CD4-positive, alpha-beta memory T cell (primary cell): Measurements from ENCODE around the gene LCK. TPM values are rescaled to one million over a fixed set of nuclear protein-coding genes. Genes with fewer than 3 reads are reported as not detected.
A peak's percentile ranks its signal among the peaks of the same experiment; 100 is the strongest.

ENCODE experiments used
- CTCF ChIA-PET: fragments of 350-600 bp; sonication (Branson Sonifier 250); formaldehyde crosslinking; loops from one replicate; lab custom pipeline; 2021; ENCODE audit warnings: inconsistent platforms; ENCODE audit not compliant: partially characterized antibody; lab: Charles Lee
- POLR2A ChIA-PET: fragments of 350-600 bp; sonication (Branson Sonifier 250); formaldehyde crosslinking; loops from one replicate; lab custom pipeline; 2021; ENCODE audit not compliant: partially characterized antibody; lab: Charles Lee
- DNase-seq, 5 donors: peaks; one replicate each; pipeline versions ENCODE4 v3.0.0 to v3.0.0-alpha.2; 2020 to 2022; ENCODE audit warnings: mixed read lengths in 1 of 5
- H3K27ac ChIP-seq: one replicate; pipeline ENCODE4 v1.7.0; 2013; ENCODE audit warnings: low read depth, low read length
- H3K27me3 ChIP-seq: 2 replicates; pipeline ENCODE4 v1.7.0; 2013; ENCODE audit warnings: mild to moderate bottlenecking, low read length, moderate library complexity; ENCODE audit not compliant: insufficient read depth
- H3K36me3 ChIP-seq: 2 replicates; pipeline ENCODE4 v1.7.0; 2013; ENCODE audit warnings: mild to moderate bottlenecking, low read length, moderate library complexity; ENCODE audit not compliant: insufficient read depth
- H3K4me1 ChIP-seq: 2 replicates; pipeline ENCODE4 v1.7.0; 2013; ENCODE audit warnings: mild to moderate bottlenecking, low read length, moderate library complexity; ENCODE audit not compliant: insufficient read depth
- H3K4me3 ChIP-seq, 2 donors: one replicate each; pipeline ENCODE4 v1.7.0; 2013; ENCODE audit warnings: low read length in 2 of 2, mild to moderate bottlenecking in 1 of 2
- H3K9me3 ChIP-seq, 2 donors: one replicate each; pipeline ENCODE4 v1.7.0; 2013; ENCODE audit warnings: low read length in 2 of 2, control low read depth in 1 of 2; ENCODE audit not compliant: control insufficient read depth in 1 of 2
- H3K27ac Mint-ChIP-seq, 7 donors: one replicate each; pipeline ENCODE4 v1.8.0; 2020 to 2021; ENCODE audit warnings: mixed read lengths in 7 of 7, mild to moderate bottlenecking in 6 of 7, inconsistent platforms in 3 of 7, moderate library complexity in 3 of 7
- H3K27me3 Mint-ChIP-seq, 2 donors: one replicate each; pipeline ENCODE4 v1.8.0; 2020 to 2021; ENCODE audit warnings: mixed read lengths in 2 of 2
- H3K36me3 Mint-ChIP-seq, 2 donors: one replicate each; pipeline ENCODE4 v1.8.0; 2020 to 2021; ENCODE audit warnings: mixed read lengths in 2 of 2, inconsistent platforms in 1 of 2, mild to moderate bottlenecking in 1 of 2
- H3K4me1 Mint-ChIP-seq, 4 donors: one replicate each; pipeline ENCODE4 v1.8.0; 2020 to 2021; ENCODE audit warnings: mixed read lengths in 4 of 4, mild to moderate bottlenecking in 1 of 4
- H3K4me3 Mint-ChIP-seq, 8 donors: one replicate each; pipeline ENCODE4 v1.8.0; 2020 to 2021; ENCODE audit warnings: mixed read lengths in 8 of 8, mild to moderate bottlenecking in 7 of 8, moderate library complexity in 6 of 8, inconsistent platforms in 3 of 8
- H3K9me3 Mint-ChIP-seq, 8 donors: one replicate each; pipeline ENCODE4 v1.8.0; 2020 to 2021; ENCODE audit warnings: mixed read lengths in 8 of 8, mild to moderate bottlenecking in 5 of 8, inconsistent platforms in 3 of 8, moderate library complexity in 1 of 8
- intact Hi-C: fragments of 100-400 bp; cut with micrococcal nuclease; formaldehyde crosslinking; loops from one replicate; pipeline ENCODE4 v1.15.1; 2023
- polyA plus RNA-seq, 2 donors: library from polyadenylated mRNA; unstranded; fragments of 300-500 nt; fragmentation: Illumina TruSeq; gene quantifications; one replicate each; pipeline ENCODE4 v1.2.3, GENCODE V29; 2021
- total RNA-seq, 2 experiments: library from RNA; stranded (reverse); gene quantifications; one replicate each; pipeline ENCODE4 v1.2.3, GENCODE V29; 2021

Gene LCK
- total and polyA plus RNA-seq, 4 experiments from 2014 or later, result 431 to 1,233 (median 608) TPM

DNA sequence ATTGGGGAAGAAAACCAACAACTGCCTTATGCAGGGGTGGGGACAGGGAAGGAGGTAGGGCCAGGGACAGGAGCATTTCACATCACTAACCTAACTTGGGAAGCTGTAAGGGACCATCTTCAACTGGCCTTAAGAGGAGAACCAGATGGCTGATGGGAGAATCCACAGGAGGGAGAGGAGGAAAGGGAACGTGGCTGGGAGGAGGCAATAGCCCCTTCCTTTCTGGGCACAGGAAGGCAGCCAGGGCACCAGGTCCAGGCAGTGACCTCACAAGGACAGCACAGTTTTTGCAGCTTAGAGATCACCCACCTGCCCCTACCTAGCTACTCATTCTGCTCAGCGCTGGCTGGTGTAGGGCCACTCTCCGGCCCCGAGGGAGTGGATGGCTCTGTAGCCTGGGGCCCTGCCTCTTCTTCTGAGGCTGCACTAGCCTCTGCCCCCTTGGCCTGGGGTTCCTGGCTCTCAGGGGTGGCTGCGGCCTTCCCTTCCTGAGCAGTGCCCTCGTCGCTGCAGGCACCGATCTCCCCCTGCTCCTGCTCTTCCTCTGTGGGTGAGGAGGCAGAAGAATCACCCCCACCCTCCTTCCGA, 83.3 kb downstream of the LCK start:
- peaks cover 29% of the 10 kb centered on the region for H3K36me3 ChIP-seq
- H3K27me3 ChIP-seq, result no peaks in the 10 kb centered on the region
- Mint-ChIP-seq H3K9me3 (peaks cover 0 to 3% (median 0%) of the 10 kb centered on the region in 8 donors), H3K4me3 (peak overlapping the region; percentile 78 to 92 (median 87)), H3K36me3 (peaks cover 27 to 43% of the 10 kb centered on the region in 2 donors), H3K4me1 (peaks cover 26 to 44% (median 35%) of the 10 kb centered on the region in 4 donors), H3K27me3 (no peaks in the 10 kb centered on the region), H3K27ac (peak overlapping the region; percentile 31 to 95 (median 75))
- ChIA-PET CTCF (interaction anchor here (0.8 to 2.3 kb wide), 3 partner anchors 44 to 118 kb away, joined by 3 to 9 read pairs (median 5); no protein-coding TSS in a partner anchor), POLR2A (interaction anchor here (0.6 to 8.5 kb wide), 6 partner anchors 12 to 105 kb away, joined by 4 to 173 read pairs (median 6); no protein-coding TSS in a partner anchor)
- peaks cover 40% of the 10 kb centered on the region for H3K4me1 ChIP-seq
- peak overlapping the region in 1 of 2 donors; percentile 48 for H3K4me3 ChIP-seq
- H3K27ac ChIP-seq, result no peak overlapping the region
- no peaks in the 10 kb centered on the region for H3K9me3 ChIP-seq
- intact Hi-C loops, result loop anchor here (2.0 kb wide), 1 partner anchor 14 kb away; no protein-coding TSS in a partner anchor
- DNase-seq, result no peak

DNA sequence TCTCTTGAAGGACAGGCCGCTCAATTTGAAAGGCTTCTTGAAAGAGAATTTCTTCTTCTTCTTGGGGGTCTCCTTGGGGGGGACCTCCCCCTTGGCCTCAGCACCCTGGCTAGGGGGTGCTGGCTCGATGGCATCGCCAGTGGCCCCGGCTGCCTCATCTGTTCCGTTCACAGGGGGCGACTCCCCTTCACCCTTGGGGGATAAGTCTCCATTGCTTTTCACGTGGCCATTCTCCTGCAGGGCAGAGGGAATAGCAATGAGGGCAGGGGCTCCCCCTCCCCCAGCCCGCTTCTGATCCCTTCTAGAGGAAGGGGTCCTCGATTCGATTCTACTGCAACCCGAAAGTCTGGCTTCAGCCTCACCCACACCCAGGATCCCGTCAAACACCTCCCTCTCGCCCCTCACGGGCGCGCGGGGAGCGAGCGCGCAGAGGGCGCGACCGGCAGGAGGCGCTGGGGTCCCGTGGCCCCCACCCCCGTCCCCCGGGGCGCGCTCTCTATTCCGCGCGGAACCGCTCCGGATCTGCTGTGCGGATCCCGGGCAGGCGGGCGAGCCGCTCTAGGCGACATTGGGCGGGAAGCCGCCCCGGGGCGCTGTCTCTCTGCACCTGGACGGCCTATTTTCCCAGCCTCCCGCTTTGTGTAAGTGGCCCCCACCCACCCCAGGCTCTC, 83.9 kb downstream of the LCK start:
- DNase-seq, result peak; percentile 67 to 71 (median 68)
- no peaks in the 10 kb centered on the region for H3K27me3 Mint-ChIP-seq
- H3K9me3 Mint-ChIP-seq, result peaks cover 0 to 3% (median 0%) of the 10 kb centered on the region in 8 donors
- peaks cover 25% of the 10 kb centered on the region for H3K36me3 ChIP-seq
- H3K27ac Mint-ChIP-seq, result peak overlapping the region; percentile 31 to 95 (median 83)
- peaks cover 40% of the 10 kb centered on the region for H3K4me1 ChIP-seq
- peaks cover 26 to 44% (median 35%) of the 10 kb centered on the region in 4 donors for H3K4me1 Mint-ChIP-seq
- peaks cover 21 to 37% of the 10 kb centered on the region in 2 donors for H3K36me3 Mint-ChIP-seq
- no peaks in the 10 kb centered on the region for H3K27me3 ChIP-seq
- ChIA-PET CTCF (interaction anchor here (1.1 to 2.1 kb wide), 7 partner anchors 12 to 121 kb away, joined by 3 to 13 read pairs (median 7); no protein-coding TSS in a partner anchor), POLR2A (interaction anchor here (0.6 to 8.5 kb wide), 34 partner anchors 12 to 227 kb away, joined by 3 to 173 read pairs (median 8); partner anchors contain the start of genes BSDC1, CCDC28B, HDAC1 and KPNA6)
- no peaks in the 10 kb centered on the region for H3K9me3 ChIP-seq
- intact Hi-C loops, result loop anchor here (1.0 to 2.0 kb wide), 6 partner anchors 14 to 120 kb away; partner anchors contain the start of gene HDAC1
- peak overlapping the region; percentile 83 to 92 (median 87) for H3K4me3 Mint-ChIP-seq
- H3K4me3 ChIP-seq, result peak overlapping the region; percentile 29 to 48
- H3K27ac ChIP-seq, result peak overlapping the region; percentile 45

DNA sequence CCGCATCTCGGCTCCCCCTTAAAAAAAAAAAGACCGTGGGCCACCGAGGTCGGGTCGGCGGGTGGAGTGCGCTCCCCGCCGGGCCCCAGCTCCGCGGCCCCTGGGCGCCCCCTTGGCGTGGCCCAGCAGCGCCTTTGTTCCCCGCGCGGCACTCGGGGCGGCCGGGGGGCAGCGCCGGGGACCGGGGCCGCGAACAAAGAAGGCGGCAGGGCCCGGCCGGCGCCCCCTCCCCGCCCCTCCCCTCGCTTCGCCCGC, 84.4 kb downstream of the LCK start:
- Histone ChIP-seq H3K27me3 (no peaks in the 10 kb centered on the region), H3K4me3 (peak overlapping the region in 1 of 2 donors; percentile 48), H3K27ac (peak overlapping the region; percentile 45), H3K4me1 (peaks cover 40% of the 10 kb centered on the region), H3K36me3 (peaks cover 22% of the 10 kb centered on the region), H3K9me3 (no peaks in the 10 kb centered on the region)
- Mint-ChIP-seq H3K27ac (no peak overlapping the region), H3K27me3 (no peaks in the 10 kb centered on the region), H3K4me3 (peak overlapping the region in 6 of 8 donors; percentile 48 to 86 (median 84)), H3K4me1 (peaks cover 26 to 44% (median 35%) of the 10 kb centered on the region in 4 donors), H3K36me3 (peaks cover 19 to 32% of the 10 kb centered on the region in 2 donors), H3K9me3 (peaks cover 0 to 3% (median 0%) of the 10 kb centered on the region in 8 donors)
- ChIA-PET POLR2A (interaction anchor here (0.6 to 8.5 kb wide), 39 partner anchors 13 to 315 kb away, joined by 3 to 173 read pairs (median 6); partner anchors contain the start of genes BSDC1, CCDC28B, FAM229A and HDAC1), CTCF (interaction anchor here (1.0 to 2.1 kb wide), 12 partner anchors 11 to 123 kb away, joined by 3 to 13 read pairs (median 7); no protein-coding TSS in a partner anchor)
- DNase-seq, result no peak
- intact Hi-C loops, result loop anchor here (1.0 to 2.0 kb wide), 6 partner anchors 15 to 120 kb away; partner anchors contain the start of gene HDAC1

Other genes starting within 250 kb of the LCK start
- 100 to 1,000 TPM; 114 to 122 TPM for gene KHDRBS1, start 237.4 kb upstream of the LCK start, total RNA-seq
- 100 to 1,000 TPM in 1 of 2 donors, 10 to 100 TPM in 1; 70.8 to 116 TPM for gene KHDRBS1, start 237.4 kb upstream of the LCK start, polyA plus RNA-seq
- 10 to 100 TPM; 18.4 to 19.1 TPM for gene TMEM39B, start 178.3 kb upstream of the LCK start, total RNA-seq
- 1 to 10 TPM; 1.1 to 4.2 TPM for gene TMEM39B, start 178.3 kb upstream of the LCK start, polyA plus RNA-seq
- 10 to 100 TPM; 60.3 to 62.5 TPM for gene KPNA6, start 143.2 kb upstream of the LCK start, total RNA-seq
- 10 to 100 TPM; 25.4 to 25.5 TPM for gene KPNA6, start 143.2 kb upstream of the LCK start, polyA plus RNA-seq
- 10 to 100 TPM; 42.6 to 43.4 TPM for gene TXLNA, start 71.6 kb upstream of the LCK start, total RNA-seq
- 10 to 100 TPM; 21.8 to 32.4 TPM for gene TXLNA, start 71.6 kb upstream of the LCK start, polyA plus RNA-seq
- gene CCDC28B, start 50.7 kb upstream of the LCK start, total RNA-seq, result 1 to 10 TPM; 4.2 to 5.1 TPM
- gene CCDC28B, start 50.7 kb upstream of the LCK start, polyA plus RNA-seq, result 1 to 10 TPM; 8.5 to 8.6 TPM
- gene IQCC, start 45.6 kb upstream of the LCK start, total RNA-seq, result 1 to 10 TPM; 2.7 TPM
- 1 to 10 TPM in 1 of 2 donors, not detected in 1; 2.3 TPM for gene IQCC, start 45.6 kb upstream of the LCK start, polyA plus RNA-seq
- not detected for gene DCDC2B, start 42.2 kb upstream of the LCK start, total RNA-seq
- gene DCDC2B, start 42.2 kb upstream of the LCK start, polyA plus RNA-seq, result not detected
- gene TMEM234, start 28.9 kb upstream of the LCK start, total RNA-seq, result 10 to 100 TPM; 27.1 to 30.7 TPM
- 1 to 10 TPM; 5.1 to 6.1 TPM for gene TMEM234, start 28.9 kb upstream of the LCK start, polyA plus RNA-seq
- gene EIF3I, start 28.9 kb upstream of the LCK start, total RNA-seq, result 10 to 100 TPM; 78.3 to 85.3 TPM
- gene EIF3I, start 28.9 kb upstream of the LCK start, polyA plus RNA-seq, result 100 to 1,000 TPM; 165 to 248 TPM
- gene FAM167B, start 4.0 kb upstream of the LCK start, total RNA-seq, result 1 to 10 TPM in 1 of 2 experiments, under 1 TPM in 1; 0.50 to 1.2 TPM
- not detected for gene FAM167B, start 4.0 kb upstream of the LCK start, polyA plus RNA-seq
- gene HDAC1, start 40.8 kb downstream of the LCK start, total RNA-seq, result 100 to 1,000 TPM; 174 to 190 TPM
- gene HDAC1, start 40.8 kb downstream of the LCK start, polyA plus RNA-seq, result 100 to 1,000 TPM; 169 to 185 TPM
- gene MARCKSL1, start 85.0 kb downstream of the LCK start, total RNA-seq, result 10 to 100 TPM; 46.5 to 47.3 TPM
- 10 to 100 TPM; 74.5 to 75.9 TPM for gene MARCKSL1, start 85.0 kb downstream of the LCK start, polyA plus RNA-seq
- 10 to 100 TPM; 32.2 to 34.6 TPM for gene FAM229A, start 111.2 kb downstream of the LCK start, total RNA-seq
- under 1 TPM in 1 of 2 donors, not detected in 1; 0.39 TPM for gene FAM229A, start 111.2 kb downstream of the LCK start, polyA plus RNA-seq
- gene TSSK3, start 111.3 kb downstream of the LCK start, total RNA-seq, result 1 to 10 TPM; 3.5 to 4.3 TPM
- gene TSSK3, start 111.3 kb downstream of the LCK start, polyA plus RNA-seq, result under 1 TPM in 1 of 2 donors, not detected in 1; 0.73 TPM
- 100 to 1,000 TPM; 106 to 112 TPM for gene BSDC1, start 143.2 kb downstream of the LCK start, total RNA-seq
- gene BSDC1, start 143.2 kb downstream of the LCK start, polyA plus RNA-seq, result 10 to 100 TPM; 29.7 to 46.3 TPM
- not detected for gene ZBTB8B, start 213.8 kb downstream of the LCK start, total RNA-seq
- not detected for gene ZBTB8B, start 213.8 kb downstream of the LCK start, polyA plus RNA-seq